NCI-H1092 (cell line): ENCODE data around the gene CLINT1.

Experiments used
- DNase-seq: peaks from one replicate; lab custom pipeline; 2025; lab: John Stamatoyannopoulos, UW

The CLINT1 gene

GRCh38 chr5:157820593-157821252 lies 38.2 kb downstream of the CLINT1 start:
- DNase-seq: no peak

- no peak for DNase-seq
Measured at GRCh38 chr5:157819502-157820115, 39.3 kb downstream of the CLINT1 start.

GRCh38 chr5:157818368-157818767 lies 40.6 kb downstream of the CLINT1 start:
- no peak for DNase-seq

GRCh38 chr5:157817928-157818327 lies 41.0 kb downstream of the CLINT1 start:
- DNase-seq: no peak

- DNase-seq: no peak
Measured at GRCh38 chr5:157817387-157817702, 41.6 kb downstream of the CLINT1 start.

- DNase-seq: no peak
Measured at GRCh38 chr5:157816682-157817386, 42.1 kb downstream of the CLINT1 start.

- DNase-seq: no peak
Measured at GRCh38 chr5:157812086-157812485, 46.9 kb downstream of the CLINT1 start.

GRCh38 chr5:157808043-157808442 lies 50.9 kb downstream of the CLINT1 start:
- no peak for DNase-seq

GRCh38 chr5:157802736-157803135 lies 56.2 kb downstream of the CLINT1 start:
- DNase-seq: no peak

- DNase-seq: no peak
Measured at GRCh38 chr5:157800137-157800536, 58.8 kb downstream of the CLINT1 start.

GRCh38 chr5:157799578-157799977 lies 59.4 kb downstream of the CLINT1 start:
- no peak for DNase-seq

- DNase-seq: no peak
Measured at GRCh38 chr5:157793301-157793700, 65.6 kb downstream of the CLINT1 start.

GRCh38 chr5:157785801-157786200 lies 73.1 kb downstream of the CLINT1 start:
- DNase-seq: no peak

- no peak for DNase-seq
Measured at GRCh38 chr5:157779221-157779620, 79.7 kb downstream of the CLINT1 start.

GRCh38 chr5:157778121-157778805 lies 80.7 kb downstream of the CLINT1 start:
- DNase-seq: peak; percentile 80

- no peak for DNase-seq
Measured at GRCh38 chr5:157772127-157772526, 86.8 kb downstream of the CLINT1 start.

GRCh38 chr5:157770665-157771064 lies 88.3 kb downstream of the CLINT1 start:
- no peak for DNase-seq

GRCh38 chr5:157767689-157768088 lies 91.3 kb downstream of the CLINT1 start:
- DNase-seq: no peak

- DNase-seq: no peak
Measured at GRCh38 chr5:157766902-157767301, 92.0 kb downstream of the CLINT1 start.

GRCh38 chr5:157766442-157766841 lies 92.5 kb downstream of the CLINT1 start:
- DNase-seq: no peak

GRCh38 chr5:157764531-157764930 lies 94.4 kb downstream of the CLINT1 start:
- DNase-seq: no peak

- no peak for DNase-seq
Measured at GRCh38 chr5:157761690-157762621, 97.0 kb downstream of the CLINT1 start.
